Esophagus squamous epithelium (tissue), 4 donors: ENCODE data around the gene AFM.

ENCODE experiments used
- CTCF ChIP-seq, 6 experiments: fragments of 450-650 bp in 4 of 6; fragments of 200-600 bp in 2 of 6; sonication (generic) in 2 of 6; IDR thresholded peaks; one replicate each; pipeline ENCODE4 v1.5.1; 2016 to 2019; ENCODE audit warnings: antibody characterized with exemption in 6 of 6, mild to moderate bottlenecking in 4 of 6, moderate library complexity in 4 of 6
- POLR2A ChIP-seq, 4 donors: fragments of 450-650 bp; IDR thresholded peaks; one replicate each; pipeline ENCODE4 v1.6.1; 2017; ENCODE audit warnings: antibody characterized with exemption in 4 of 4, mild to moderate bottlenecking in 4 of 4, moderate library complexity in 3 of 4

- TF ChIP-seq CTCF (IDR thresholded peaks at IDR 0.05) (no peak), POLR2A (IDR thresholded peaks at IDR 0.05) (no peak)
Measured at GRCh38 chr4:73460913-73461522, 20.5 kb upstream of the AFM start.
